Activated CD8-positive, alpha-beta memory T cell treated with anti-CD3 and anti-CD28 coated beads, Interleukin-2, amount 50 U/mL, for 4 hours (primary cell): Measurements from ENCODE around the gene EGFL7.
"Not testable (repeated sequence)": the region's sequence is repeated elsewhere in the genome, so short reads cannot be mapped to it uniquely, and the experiment has no call there.

Source experiments
- DNase-seq: peaks from one replicate; pipeline ENCODE4 v3.0.0-alpha.2; 2020

Gene EGFL7

GRCh38 chr9:136700959-136701667 lies 38.4 kb downstream of the EGFL7 start:
- DNase-seq: peak; percentile 55

- no peak for DNase-seq
These were observed 38.9 kb downstream of the EGFL7 start for GRCh38 chr9:136701668-136702053.

GRCh38 chr9:136703276-136703860 lies 40.7 kb downstream of the EGFL7 start:
- DNase-seq: no peak

- not testable (repeated sequence) for DNase-seq
These were observed 42.0 kb downstream of the EGFL7 start for GRCh38 chr9:136704741-136705140.

- no peak for DNase-seq
These were observed 42.8 kb downstream of the EGFL7 start for GRCh38 chr9:136705564-136705963.

GRCh38 chr9:136707011-136707410 lies 44.3 kb downstream of the EGFL7 start:
- no peak for DNase-seq

GRCh38 chr9:136707849-136708517 lies 45.3 kb downstream of the EGFL7 start:
- no peak for DNase-seq

GRCh38 chr9:136709454-136710109 lies 46.9 kb downstream of the EGFL7 start:
- no peak for DNase-seq

GRCh38 chr9:136710543-136710942 lies 47.8 kb downstream of the EGFL7 start:
- DNase-seq: no peak

GRCh38 chr9:136711219-136711648 lies 48.5 kb downstream of the EGFL7 start:
- DNase-seq: not testable (repeated sequence)

- no peak for DNase-seq
These were observed 49.3 kb downstream of the EGFL7 start, which contains the start of gene DIPK1B for GRCh38 chr9:136711751-136712689. Gene DIPK1B, plus strand, starts transcription at chr9:136712572. Its CDS starts 94 bp downstream, at chr9:136712666.

- DNase-seq: no peak
These were observed 50.2 kb downstream of the EGFL7 start for GRCh38 chr9:136712690-136713544.

GRCh38 chr9:136713550-136713949 lies 50.8 kb downstream of the EGFL7 start:
- DNase-seq: no peak

- no peak for DNase-seq
These were observed 51.6 kb downstream of the EGFL7 start for GRCh38 chr9:136714096-136714892.

- DNase-seq: no peak
These were observed 52.2 kb downstream of the EGFL7 start for GRCh38 chr9:136714893-136715274.

- no peak for DNase-seq
These were observed 54.7 kb downstream of the EGFL7 start for GRCh38 chr9:136717399-136717798.

GRCh38 chr9:136718345-136719194 lies 55.9 kb downstream of the EGFL7 start:
- DNase-seq: no peak

GRCh38 chr9:136719195-136719880 lies 56.6 kb downstream of the EGFL7 start:
- DNase-seq: no peak
